PC-9 (cell line): ENCODE results near the gene KIF16B.

Experiments
- EZH2 ChIP-seq: fragments of 200-600 bp; sonication (generic); IDR thresholded peaks from 2 replicates; pipeline ENCODE4 v1.8.0; 2017; ENCODE audit warnings: antibody characterized with exemption, low read depth
- TF ChIP-seq, protein P1 (sequence below): fragments of 200-600 bp; sonication (generic); conservative IDR thresholded peaks from 2 replicates; pipeline ENCODE4 v1.6.1; 2017; ENCODE audit warnings: mixed run types, antibody characterized with exemption, mild to moderate bottlenecking, moderate library complexity

DNA sequence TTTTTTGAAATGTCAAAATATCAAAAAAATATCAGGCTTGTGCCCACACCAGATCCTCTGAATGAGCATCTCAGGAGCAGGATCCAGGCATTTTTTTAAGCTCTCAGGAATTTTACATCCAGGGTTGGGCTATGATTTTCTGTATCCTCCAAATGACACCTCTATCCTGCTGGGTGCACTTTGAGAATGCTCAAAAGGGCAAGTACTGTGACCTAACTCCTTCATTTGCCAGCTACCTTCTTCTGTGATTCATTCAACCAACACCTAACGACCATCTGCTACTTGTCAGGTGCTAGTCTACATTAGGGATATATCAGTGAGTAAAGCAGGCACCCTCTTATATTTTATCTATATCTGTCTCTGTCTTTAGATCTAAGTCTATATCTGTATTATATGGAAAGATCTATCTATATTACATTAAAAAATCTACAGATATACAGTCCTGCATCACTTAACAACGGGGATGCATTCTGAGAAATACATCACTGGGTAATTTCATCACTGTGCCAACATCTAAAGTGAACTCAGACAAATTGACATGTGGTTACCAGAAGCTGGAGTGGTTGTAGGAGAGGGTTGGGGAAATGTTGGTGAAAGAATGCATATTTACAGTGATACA, 131.6 kb downstream of the KIF16B start:
- TF ChIP-seq, protein P1, sequence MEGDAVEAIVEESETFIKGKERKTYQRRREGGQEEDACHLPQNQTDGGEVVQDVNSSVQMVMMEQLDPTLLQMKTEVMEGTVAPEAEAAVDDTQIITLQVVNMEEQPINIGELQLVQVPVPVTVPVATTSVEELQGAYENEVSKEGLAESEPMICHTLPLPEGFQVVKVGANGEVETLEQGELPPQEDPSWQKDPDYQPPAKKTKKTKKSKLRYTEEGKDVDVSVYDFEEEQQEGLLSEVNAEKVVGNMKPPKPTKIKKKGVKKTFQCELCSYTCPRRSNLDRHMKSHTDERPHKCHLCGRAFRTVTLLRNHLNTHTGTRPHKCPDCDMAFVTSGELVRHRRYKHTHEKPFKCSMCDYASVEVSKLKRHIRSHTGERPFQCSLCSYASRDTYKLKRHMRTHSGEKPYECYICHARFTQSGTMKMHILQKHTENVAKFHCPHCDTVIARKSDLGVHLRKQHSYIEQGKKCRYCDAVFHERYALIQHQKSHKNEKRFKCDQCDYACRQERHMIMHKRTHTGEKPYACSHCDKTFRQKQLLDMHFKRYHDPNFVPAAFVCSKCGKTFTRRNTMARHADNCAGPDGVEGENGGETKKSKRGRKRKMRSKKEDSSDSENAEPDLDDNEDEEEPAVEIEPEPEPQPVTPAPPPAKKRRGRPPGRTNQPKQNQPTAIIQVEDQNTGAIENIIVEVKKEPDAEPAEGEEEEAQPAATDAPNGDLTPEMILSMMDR = no peak
- TF ChIP-seq EZH2 = no peak
